CD4-positive, alpha-beta T cell treated with Interferon gamma for 1 hour (primary cell): ENCODE results near the gene VPS18.

ENCODE experiments used
- DNase-seq: peaks from one replicate; pipeline ENCODE4 v3.0.0-alpha.2; 2020

The VPS18 gene

GRCh38 chr15:40925495-40925862 lies 31.2 kb downstream of the VPS18 start:
- DNase-seq: no peak

- no peak for DNase-seq
Measured at GRCh38 chr15:40925863-40926658, 31.8 kb downstream of the VPS18 start.

GRCh38 chr15:40926659-40927494 lies 32.6 kb downstream of the VPS18 start:
- DNase-seq: no peak

GRCh38 chr15:40927495-40927872 lies 33.2 kb downstream of the VPS18 start:
- DNase-seq: no peak

- no peak for DNase-seq
Measured at GRCh38 chr15:40927873-40928806, 33.9 kb downstream of the VPS18 start.

- peak; percentile 16 for DNase-seq
Measured at GRCh38 chr15:40928821-40929659, 34.8 kb downstream of the VPS18 start, which contains the start of gene DLL4. DLL4 (plus strand) TSS chr15:40929340; CDS start chr15:40929669, 329 bp downstream.

- DNase-seq: no peak
Measured at GRCh38 chr15:40929660-40930429, 35.6 kb downstream of the VPS18 start.

- DNase-seq: peak; percentile 25
Measured at GRCh38 chr15:40930430-40931299, 36.4 kb downstream of the VPS18 start.

GRCh38 chr15:40931300-40932142 lies 37.3 kb downstream of the VPS18 start:
- DNase-seq: no peak

GRCh38 chr15:40932156-40932555 lies 37.9 kb downstream of the VPS18 start:
- DNase-seq: no peak

- no peak for DNase-seq
Measured at GRCh38 chr15:40932649-40933516, 38.6 kb downstream of the VPS18 start.

GRCh38 chr15:40933517-40933902 lies 39.3 kb downstream of the VPS18 start:
- DNase-seq: no peak

- DNase-seq: no peak
Measured at GRCh38 chr15:40934457-40934856, 40.2 kb downstream of the VPS18 start.

- DNase-seq: no peak
Measured at GRCh38 chr15:40936234-40936708, 42.0 kb downstream of the VPS18 start.

- DNase-seq: no peak
Measured at GRCh38 chr15:40936709-40937666, 42.7 kb downstream of the VPS18 start.

- DNase-seq: no peak
Measured at GRCh38 chr15:40937762-40938535, 43.7 kb downstream of the VPS18 start.
